Measurements from ENCODE around the gene EMC6. TPM values are rescaled to one million over a fixed set of nuclear protein-coding genes. Genes with fewer than 3 reads are reported as not detected.

Gene EMC6
- total RNA-seq, 1 donor from 2014 or later: 33.1 TPM

GRCh38 chr17:3663102-3664011 lies 5.3 kb upstream of the EMC6 start:
- no peak overlapping the region for H3K4me3 Mint-ChIP-seq
- no peaks in the 10 kb centered on the region for H3K27me3 Mint-ChIP-seq (ENCODE audit: low read depth)
- peaks cover 9% of the 10 kb centered on the region for H3K36me3 Mint-ChIP-seq
- H3K27ac Mint-ChIP-seq: no peak overlapping the region
- DNase-seq (ENCODE audit: low spot score in 2 of 2, unreplicated experiment in 2 of 2): no peak
- H3K4me1 Mint-ChIP-seq: peaks cover 32% of the 10 kb centered on the region
- H3K9me3 Mint-ChIP-seq: no peaks in the 10 kb centered on the region
- no peak for TF ChIP-seq CTCF (IDR thresholded peaks at IDR 0.05; ENCODE audit: unreplicated experiment)

DNA sequence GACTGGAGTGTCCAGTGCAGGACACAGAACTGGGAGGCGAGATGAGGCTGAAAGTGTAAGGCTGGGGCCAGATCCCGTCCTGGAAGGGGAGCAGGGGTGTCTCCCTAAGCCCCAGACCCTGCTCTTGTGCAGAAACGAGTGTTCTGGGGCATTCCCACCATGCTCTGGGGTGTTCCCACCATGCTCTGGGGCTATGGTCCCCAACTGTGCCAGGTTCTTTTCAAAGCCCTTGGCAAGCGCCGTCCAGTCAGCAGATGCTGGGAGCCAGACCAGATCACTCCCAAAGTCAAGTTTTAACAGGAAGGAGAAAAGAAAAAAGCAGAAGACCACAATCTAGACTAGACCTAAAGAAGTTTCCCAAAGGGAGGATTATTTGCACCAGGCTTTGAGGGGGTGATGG lies 2.8 kb upstream of the EMC6 start:
- Mint-ChIP-seq H3K4me3 (peak overlapping the region; percentile 85), H3K27ac (peak overlapping the region; percentile 99), H3K9me3 (no peaks in the 10 kb centered on the region), H3K36me3 (peaks cover 11% of the 10 kb centered on the region), H3K27me3 (ENCODE audit: low read depth) (no peaks in the 10 kb centered on the region), H3K4me1 (peaks cover 32% of the 10 kb centered on the region)
- no peak for TF ChIP-seq CTCF (IDR thresholded peaks at IDR 0.05; ENCODE audit: unreplicated experiment)
- no peak for DNase-seq (ENCODE audit: low spot score in 2 of 2, unreplicated experiment in 2 of 2)

DNA sequence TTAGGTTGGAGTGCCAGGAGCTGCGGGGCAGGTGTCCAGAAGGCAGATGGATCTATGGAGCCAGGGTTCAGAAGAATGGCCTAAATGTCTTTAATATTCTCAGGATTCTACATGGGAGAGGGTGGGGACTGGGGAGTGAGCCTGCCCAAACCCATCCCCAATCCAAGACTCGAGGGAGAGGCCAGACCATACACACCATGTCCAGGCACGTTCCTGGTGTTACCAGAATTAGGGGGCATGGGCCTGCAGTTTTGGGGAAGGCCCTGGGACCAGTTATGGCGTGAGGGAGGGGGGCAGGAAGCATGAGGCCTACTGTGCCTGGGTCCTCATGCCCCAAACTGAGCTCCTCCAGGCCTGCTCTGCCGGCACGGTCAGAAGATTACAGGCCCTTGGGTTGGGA lies 2.1 kb upstream of the EMC6 start:
- peak overlapping the region; percentile 85 for H3K4me3 Mint-ChIP-seq
- no peak for DNase-seq (ENCODE audit: low spot score in 2 of 2, unreplicated experiment in 2 of 2)
- peak overlapping the region; percentile 99 for H3K27ac Mint-ChIP-seq
- no peaks in the 10 kb centered on the region for H3K9me3 Mint-ChIP-seq
- no peak for TF ChIP-seq CTCF (IDR thresholded peaks at IDR 0.05; ENCODE audit: unreplicated experiment)
- H3K4me1 Mint-ChIP-seq: peaks cover 32% of the 10 kb centered on the region
- no peaks in the 10 kb centered on the region for H3K27me3 Mint-ChIP-seq (ENCODE audit: low read depth)
- peaks cover 11% of the 10 kb centered on the region for H3K36me3 Mint-ChIP-seq

DNA sequence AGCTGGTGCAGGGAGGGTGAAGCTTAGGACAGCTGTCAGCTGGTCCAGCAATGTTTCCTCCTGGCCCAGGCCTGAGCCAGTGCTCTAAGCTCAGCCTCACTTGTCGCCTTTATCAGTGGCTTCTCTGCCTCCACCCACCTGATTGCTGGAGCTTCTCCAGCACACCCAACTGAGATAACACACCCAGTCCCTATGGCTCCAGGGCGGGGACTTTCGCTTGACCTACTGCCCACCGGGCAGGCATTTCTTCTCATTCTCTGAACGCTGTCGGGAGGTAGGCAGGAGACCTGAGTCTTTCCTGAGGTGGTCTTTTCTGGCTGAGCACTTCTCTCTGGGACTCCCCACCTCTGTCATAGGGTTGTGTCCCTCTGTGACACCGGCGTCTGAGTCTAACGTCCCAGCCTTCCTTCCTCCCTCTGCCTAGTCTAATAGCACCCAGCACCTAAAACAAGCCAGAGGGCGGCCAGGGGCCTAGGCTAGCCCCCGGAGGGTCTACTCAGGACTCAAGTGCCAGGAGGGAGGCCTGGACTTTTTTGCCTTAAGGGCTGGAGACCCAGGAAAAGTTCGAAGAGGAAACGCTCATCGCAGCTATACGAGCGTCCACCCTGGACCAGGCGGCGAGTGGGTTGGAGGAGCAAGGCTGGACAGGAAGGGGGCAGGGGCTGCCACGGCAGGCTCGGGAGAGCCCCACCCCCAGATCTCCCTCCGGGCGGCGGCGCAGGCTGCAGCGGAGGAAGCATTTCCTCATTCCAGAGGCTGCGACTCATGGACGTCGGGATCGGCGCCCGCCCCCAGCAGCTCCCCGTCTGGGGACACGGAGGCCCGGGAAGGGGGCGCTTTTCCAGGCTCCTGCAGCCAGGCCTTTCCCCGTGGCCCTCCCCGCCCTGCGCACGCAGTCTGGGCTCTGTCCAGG lies 990 bp upstream of the EMC6 start:
- TF ChIP-seq CTCF (IDR thresholded peaks at IDR 0.05; ENCODE audit: unreplicated experiment): no peak
- Mint-ChIP-seq H3K4me3 (peak overlapping the region; percentile 85), H3K4me1 (peaks cover 32% of the 10 kb centered on the region), H3K9me3 (no peaks in the 10 kb centered on the region), H3K27me3 (ENCODE audit: low read depth) (no peaks in the 10 kb centered on the region), H3K36me3 (peaks cover 14% of the 10 kb centered on the region), H3K27ac (peak overlapping the region; percentile 99)
- peak; percentile 89 to 92 for DNase-seq (ENCODE audit: low spot score in 2 of 2, unreplicated experiment in 2 of 2)

DNA sequence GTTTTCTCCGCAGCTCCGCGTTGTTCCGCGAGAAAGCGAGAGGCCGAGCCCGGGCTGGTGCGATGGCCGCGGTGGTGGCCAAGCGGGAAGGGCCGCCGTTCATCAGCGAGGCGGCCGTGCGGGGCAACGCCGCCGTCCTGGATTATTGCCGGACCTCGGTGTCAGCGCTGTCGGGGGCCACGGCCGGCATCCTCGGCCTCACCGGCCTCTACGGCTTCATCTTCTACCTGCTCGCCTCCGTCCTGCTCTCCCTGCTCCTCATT lies 404 bp downstream of the EMC6 start:
- TF ChIP-seq CTCF (IDR thresholded peaks at IDR 0.05; ENCODE audit: unreplicated experiment): no peak
- Mint-ChIP-seq H3K27ac (peak overlapping the region; percentile 94), H3K4me1 (peaks cover 32% of the 10 kb centered on the region), H3K36me3 (peaks cover 11% of the 10 kb centered on the region), H3K27me3 (ENCODE audit: low read depth) (no peaks in the 10 kb centered on the region), H3K4me3 (peak overlapping the region; percentile 85), H3K9me3 (no peaks in the 10 kb centered on the region)
- no peak for DNase-seq (ENCODE audit: low spot score in 2 of 2, unreplicated experiment in 2 of 2)

Data from mesothelial cell of epicardium (in vitro differentiated cells).